Dendritic cell treated with granulocyte-macrophage colony-stimulating factor and Interleukin-4, amounts not matched to agents 40 ng/mL and 50 ng/mL, for 4 days (primary cell): ENCODE data around the gene VPS35L.
"Not testable (repeated sequence)": the region's sequence is repeated elsewhere in the genome, so short reads cannot be mapped to it uniquely, and the experiment has no call there.

Experiments used
- H3K27ac Mint-ChIP-seq: one replicate; pipeline ENCODE4 v1.8.0; 2022; ENCODE audit warnings: mild to moderate bottlenecking, mixed read lengths
- H3K27me3 Mint-ChIP-seq: one replicate; pipeline ENCODE4 v1.8.0; 2022; ENCODE audit warnings: mild to moderate bottlenecking, mixed read lengths
- H3K36me3 Mint-ChIP-seq: one replicate; pipeline ENCODE4 v1.8.0; 2022; ENCODE audit warnings: low read depth, mixed read lengths
- H3K4me1 Mint-ChIP-seq: one replicate; pipeline ENCODE4 v1.8.0; 2022; ENCODE audit warnings: low read depth, mixed read lengths
- H3K4me3 Mint-ChIP-seq: one replicate; pipeline ENCODE4 v1.8.0; 2022; ENCODE audit warnings: mild to moderate bottlenecking, moderate library complexity, mixed read lengths
- H3K9me3 Mint-ChIP-seq: one replicate; pipeline ENCODE4 v1.8.0; 2022; ENCODE audit warnings: mixed read lengths
- intact Hi-C: fragments of 100-400 bp; cut with micrococcal nuclease; formaldehyde crosslinking; loops from one replicate; pipeline ENCODE4 v1.15.0; 2022

VPS35L gene

DNA sequence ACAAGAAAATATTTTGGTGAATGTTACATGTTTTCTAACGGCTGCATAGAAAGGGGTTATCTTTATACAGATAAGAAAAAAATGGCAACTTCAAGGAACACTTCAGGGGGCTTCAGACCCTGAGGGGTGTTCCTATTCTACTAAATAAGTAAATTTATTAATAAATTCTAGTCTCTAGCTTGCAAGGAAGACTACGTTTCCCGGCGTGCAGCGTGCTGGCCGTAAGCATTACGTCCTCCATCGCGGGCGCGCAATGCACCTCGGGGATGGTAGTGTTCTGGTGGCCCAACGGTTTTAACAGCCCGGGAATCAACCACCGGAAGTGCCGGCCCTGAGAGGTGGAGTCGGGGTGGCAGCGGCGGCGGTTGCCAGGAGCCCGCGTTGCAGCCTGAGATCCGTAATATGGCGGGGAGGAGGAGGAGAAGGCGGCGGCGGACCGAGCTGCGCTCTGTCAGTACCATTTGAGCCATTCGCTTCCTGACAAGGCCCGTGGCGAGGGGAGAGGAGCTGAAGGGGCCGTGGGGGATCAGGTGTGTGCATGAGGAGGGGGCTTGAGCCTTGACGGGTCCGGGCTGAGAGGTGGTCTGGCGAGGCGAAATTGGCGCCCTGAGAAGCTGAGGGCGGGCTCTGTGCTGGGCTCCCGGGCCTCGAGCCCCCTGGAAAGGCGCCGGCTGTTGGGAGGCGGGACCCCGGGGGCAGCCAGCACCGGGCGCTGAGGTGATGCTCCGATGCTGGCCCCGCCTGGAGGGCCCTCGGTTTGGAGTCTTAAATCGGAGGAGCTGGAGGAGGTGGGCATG, 31.7 kb upstream of the VPS35L start, which contains the start of gene CCP110:
Gene CCP110 (plus strand): TSS at position 384 of the 797 bp plus-strand sequence. CDS start 3,940 bp downstream, outside the sequence.
- intact Hi-C loops, result loop anchor here (1.0 to 10.0 kb wide), 2 partner anchors 32 to 459 kb away; partner anchors contain the start of genes COQ7 and VPS35L
- Mint-ChIP-seq H3K4me3 (peak within 1 kb of the TSS; percentile 89), H3K36me3 (peaks cover 27% of the 10 kb centered on the region), H3K27ac (peak within 1 kb of the TSS; percentile 96), H3K27me3 (no peaks in the 10 kb centered on the region), H3K9me3 (no peaks in the 10 kb centered on the region), H3K4me1 (peaks cover 40% of the 10 kb centered on the region)

DNA sequence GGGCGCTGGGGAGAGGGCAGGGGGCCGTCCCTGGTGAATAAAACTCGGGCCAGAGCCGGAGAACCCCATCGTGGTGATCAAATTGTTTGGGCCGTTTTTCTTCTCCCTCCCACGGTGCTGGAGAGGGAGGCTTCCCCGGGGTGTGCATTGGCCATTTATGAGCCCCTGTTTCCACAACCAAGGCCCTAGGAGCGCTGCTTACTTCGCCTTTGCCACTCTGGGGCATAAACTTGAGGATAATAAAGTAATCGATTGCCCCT, 31.2 kb upstream of the VPS35L start:
- Mint-ChIP-seq H3K4me1 (peaks cover 36% of the 10 kb centered on the region), H3K27ac (peak overlapping the region; percentile 82), H3K4me3 (peak overlapping the region; percentile 89), H3K27me3 (no peaks in the 10 kb centered on the region), H3K9me3 (no peaks in the 10 kb centered on the region), H3K36me3 (peaks cover 28% of the 10 kb centered on the region)
- intact Hi-C loops, result loop anchor here (10.0 kb wide), 1 partner anchor 459 kb away; the partner anchor contains the start of gene COQ7

DNA sequence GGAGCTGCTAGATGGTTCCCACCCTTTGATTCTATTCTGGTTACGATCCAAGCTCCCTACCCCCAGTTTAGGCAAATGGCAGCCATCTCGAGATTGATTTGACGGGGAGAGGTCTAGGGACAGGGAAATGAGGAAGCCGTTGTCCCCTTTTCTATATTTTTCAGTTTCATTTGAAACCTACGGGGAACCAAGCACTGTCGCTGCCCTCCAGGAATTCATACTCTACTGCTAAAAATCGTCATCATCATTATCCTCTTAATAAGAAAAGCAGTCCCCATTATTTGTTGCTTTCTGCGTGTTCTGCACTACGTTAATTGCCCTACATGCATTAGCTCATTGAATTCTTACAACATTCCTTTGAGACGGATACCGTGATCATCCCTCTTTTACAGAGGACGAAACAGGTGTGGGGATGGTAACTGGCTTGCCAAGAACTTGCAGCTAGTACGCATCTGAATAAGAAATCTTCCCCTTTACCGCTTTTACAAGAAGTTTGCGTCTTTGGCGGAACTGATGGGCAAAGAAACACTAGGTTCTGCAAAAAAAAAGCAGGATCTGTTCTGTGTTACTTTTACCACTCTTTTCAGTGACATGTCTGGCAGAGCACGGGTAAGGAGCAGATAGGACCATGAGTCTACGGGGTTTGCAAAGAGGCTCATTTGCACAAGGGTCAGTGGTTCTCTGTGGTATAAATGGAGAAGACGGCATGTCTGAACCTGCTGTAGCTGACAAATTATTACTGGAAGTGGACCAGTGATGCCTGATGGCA, 30.7 kb upstream of the VPS35L start:
- peaks cover 36% of the 10 kb centered on the region for H3K4me1 Mint-ChIP-seq
- no peaks in the 10 kb centered on the region for H3K27me3 Mint-ChIP-seq
- intact Hi-C loops, result loop anchor here (10.0 kb wide), 1 partner anchor 460 kb away; the partner anchor contains the start of gene COQ7
- H3K36me3 Mint-ChIP-seq, result peaks cover 28% of the 10 kb centered on the region
- peak overlapping the region; percentile 89 for H3K4me3 Mint-ChIP-seq
- peak overlapping the region; percentile 82 for H3K27ac Mint-ChIP-seq
- H3K9me3 Mint-ChIP-seq, result no peaks in the 10 kb centered on the region

DNA sequence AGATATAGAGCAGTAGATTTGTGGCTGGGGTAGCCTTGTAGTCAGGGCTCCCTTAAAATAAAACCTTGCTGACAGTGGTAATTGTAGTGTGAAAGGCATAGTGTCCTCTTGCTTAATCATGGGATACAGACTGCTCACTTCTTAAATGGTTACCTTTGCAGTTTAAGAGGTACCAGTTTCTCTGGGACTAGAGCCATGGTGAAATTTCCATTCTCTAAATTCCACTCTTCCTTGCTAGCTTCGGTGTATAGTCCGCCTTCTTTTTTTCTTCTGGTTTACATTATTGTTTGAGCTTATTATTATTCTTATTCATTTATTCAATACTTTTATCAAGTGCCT, 30.1 kb upstream of the VPS35L start:
- intact Hi-C loops, result loop anchor here (10.0 kb wide), 1 partner anchor 461 kb away; the partner anchor contains the start of gene COQ7
- peaks cover 28% of the 10 kb centered on the region for H3K36me3 Mint-ChIP-seq
- H3K4me3 Mint-ChIP-seq, result no peak overlapping the region
- peaks cover 34% of the 10 kb centered on the region for H3K4me1 Mint-ChIP-seq
- no peaks in the 10 kb centered on the region for H3K9me3 Mint-ChIP-seq
- H3K27ac Mint-ChIP-seq, result peak overlapping the region; percentile 82
- H3K27me3 Mint-ChIP-seq, result no peaks in the 10 kb centered on the region

DNA sequence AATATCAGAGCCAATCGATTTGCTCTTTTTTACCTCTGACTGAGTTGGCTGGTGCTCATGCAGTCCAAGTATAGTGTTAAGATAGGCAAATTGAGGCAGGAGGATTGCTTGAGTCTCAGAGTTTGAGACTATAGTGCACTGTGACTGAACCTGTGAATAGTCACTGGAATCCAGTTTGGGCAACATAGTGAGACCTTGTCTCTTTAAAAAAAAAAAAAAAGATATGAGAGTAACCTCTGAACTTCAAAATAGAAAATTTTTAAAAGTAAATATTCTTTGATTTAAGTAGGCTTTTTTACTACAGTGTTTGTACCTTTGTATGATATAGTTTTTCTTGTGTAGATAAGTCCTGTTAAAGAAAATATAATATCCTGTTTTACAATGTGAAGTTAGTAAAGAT, 28.3 kb upstream of the VPS35L start:
- intact Hi-C loops, result loop anchor here (10.0 kb wide), 1 partner anchor 462 kb away; the partner anchor contains the start of gene COQ7
- Mint-ChIP-seq H3K27ac (no peak overlapping the region), H3K9me3 (no peaks in the 10 kb centered on the region), H3K4me1 (peaks cover 18% of the 10 kb centered on the region), H3K36me3 (peaks cover 26% of the 10 kb centered on the region), H3K4me3 (no peak overlapping the region), H3K27me3 (no peaks in the 10 kb centered on the region)

DNA sequence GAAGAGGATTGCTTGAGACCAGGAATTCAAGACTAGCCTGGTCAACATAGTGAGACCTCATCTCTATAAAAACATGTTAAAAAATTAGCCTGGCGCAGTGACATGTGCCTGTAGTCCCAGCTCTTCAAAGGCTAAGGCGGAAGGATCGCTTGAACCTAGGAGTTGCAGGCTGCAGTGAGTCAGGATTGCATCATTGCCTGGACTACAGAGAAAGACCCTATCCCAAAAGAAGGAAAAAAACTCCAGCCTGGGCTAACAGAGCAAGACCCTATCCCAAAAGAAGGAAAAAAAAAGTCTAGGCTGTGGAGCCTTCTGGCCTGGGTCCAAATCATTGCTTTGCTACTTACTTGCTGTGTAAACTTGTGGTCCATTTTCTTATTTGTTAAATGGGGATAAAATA, 26.8 kb upstream of the VPS35L start:
- no peak overlapping the region for H3K27ac Mint-ChIP-seq

DNA sequence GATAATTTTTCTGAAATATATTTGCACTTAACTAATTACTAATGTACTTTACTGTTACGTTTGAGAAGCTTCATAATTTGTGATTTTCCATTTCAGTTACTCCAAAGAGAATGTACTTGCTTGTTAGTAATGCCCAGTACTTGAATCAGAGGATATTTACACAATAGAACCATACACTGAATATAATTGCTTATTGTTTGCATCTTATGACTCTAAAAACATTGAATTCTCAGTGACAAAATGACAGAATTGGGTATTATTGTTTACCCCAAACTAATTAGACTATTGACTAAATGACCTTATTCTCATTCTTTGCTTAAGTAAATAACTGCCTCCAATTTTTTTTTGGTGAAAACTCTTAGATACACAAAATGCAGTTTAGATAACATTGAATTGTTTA, 22.9 kb upstream of the VPS35L start:
- H3K36me3 Mint-ChIP-seq, result peaks cover 43% of the 10 kb centered on the region
- intact Hi-C loops, result no loop called here
- no peaks in the 10 kb centered on the region for H3K27me3 Mint-ChIP-seq
- H3K27ac Mint-ChIP-seq, result no peak overlapping the region
- no peaks in the 10 kb centered on the region for H3K4me1 Mint-ChIP-seq
- no peak overlapping the region for H3K4me3 Mint-ChIP-seq
- H3K9me3 Mint-ChIP-seq, result no peaks in the 10 kb centered on the region

More for the DNA sequence above, 26.8 kb upstream of the VPS35L start:
- intact Hi-C loops, result loop anchor here (10.0 kb wide), 1 partner anchor 464 kb away; the partner anchor contains the start of gene COQ7
- Mint-ChIP-seq H3K36me3 (peaks cover 35% of the 10 kb centered on the region), H3K27me3 (no peaks in the 10 kb centered on the region), H3K4me1 (peaks cover 13% of the 10 kb centered on the region), H3K9me3 (no peaks in the 10 kb centered on the region), H3K4me3 (no peak overlapping the region)

DNA sequence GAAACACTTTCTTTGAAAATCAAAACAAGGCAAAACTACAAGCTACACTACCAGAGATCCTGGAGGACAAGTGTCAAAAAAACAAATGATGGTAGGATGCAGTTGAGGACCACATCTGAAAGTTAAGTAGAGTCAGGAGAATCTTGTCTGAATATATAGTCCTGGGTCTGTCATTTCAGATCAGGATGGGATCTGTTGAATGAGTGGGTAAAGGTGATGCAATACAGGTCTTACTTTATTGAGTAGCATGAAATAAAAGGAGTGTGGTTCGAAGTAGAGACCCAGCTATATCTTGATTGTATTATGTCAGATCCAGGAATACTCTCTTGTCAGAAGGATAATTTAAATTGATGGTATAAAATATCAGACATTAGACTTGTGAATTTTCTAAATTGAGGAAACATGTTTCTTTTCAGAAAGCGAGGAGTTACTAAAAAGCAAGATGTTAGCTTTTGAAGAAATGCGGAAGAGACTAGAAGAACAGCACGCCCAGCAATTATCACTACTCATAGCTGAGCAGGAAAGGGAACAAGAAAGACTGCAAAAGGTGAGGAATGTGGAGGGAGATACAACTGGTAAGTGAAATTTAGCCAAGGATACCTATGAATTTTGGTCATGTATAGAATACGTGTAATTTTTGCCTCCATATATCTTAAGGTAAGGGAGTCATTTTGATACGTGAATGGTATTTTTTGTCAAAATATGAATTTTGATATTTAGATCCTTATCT, 15.1 kb upstream of the VPS35L start:
- no peaks in the 10 kb centered on the region for H3K27me3 Mint-ChIP-seq
- no peak overlapping the region for H3K27ac Mint-ChIP-seq
- no peak overlapping the region for H3K4me3 Mint-ChIP-seq

DNA sequence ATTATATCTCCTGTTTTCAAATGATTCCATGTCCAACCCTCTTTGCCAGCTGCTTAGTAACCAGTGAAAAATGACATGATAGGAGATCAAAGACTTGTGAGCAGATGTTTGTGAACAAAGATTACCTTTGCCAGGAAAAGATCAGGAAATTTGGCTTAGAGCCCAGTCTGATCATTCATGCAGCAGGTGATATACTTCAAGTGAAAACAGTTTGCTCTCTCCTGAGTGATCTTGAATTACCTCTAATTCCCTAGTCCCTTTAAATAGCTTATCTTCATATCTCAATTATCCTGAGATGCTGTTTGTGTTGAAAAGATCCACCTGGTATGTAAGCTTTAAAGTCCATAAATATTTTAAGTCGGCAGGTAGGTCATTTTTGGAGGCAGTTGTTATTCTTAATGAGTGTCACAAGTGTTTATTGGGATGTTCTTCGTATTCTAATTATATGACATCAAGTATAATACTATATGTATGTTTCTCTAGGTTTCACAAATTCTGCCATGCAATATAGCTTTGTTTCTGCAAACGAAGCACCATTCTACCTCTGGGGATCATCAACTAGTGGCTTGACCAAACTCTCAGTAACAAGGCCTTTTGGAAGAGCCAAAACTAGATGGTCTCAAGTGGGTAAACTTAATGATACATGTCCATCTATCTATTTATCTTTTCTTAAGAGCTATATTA, 13.2 kb upstream of the VPS35L start:
- intact Hi-C loops, result no loop called here
- Mint-ChIP-seq H3K27me3 (no peaks in the 10 kb centered on the region), H3K9me3 (peaks cover 11% of the 10 kb centered on the region), H3K27ac (no peak overlapping the region), H3K4me3 (no peak overlapping the region), H3K36me3 (peaks cover 68% of the 10 kb centered on the region), H3K4me1 (no peaks in the 10 kb centered on the region)

More for the DNA sequence above, 15.1 kb upstream of the VPS35L start:
- Mint-ChIP-seq H3K36me3 (peaks cover 71% of the 10 kb centered on the region), H3K4me1 (no peaks in the 10 kb centered on the region), H3K9me3 (peaks cover 11% of the 10 kb centered on the region)
- intact Hi-C loops, result no loop called here

DNA sequence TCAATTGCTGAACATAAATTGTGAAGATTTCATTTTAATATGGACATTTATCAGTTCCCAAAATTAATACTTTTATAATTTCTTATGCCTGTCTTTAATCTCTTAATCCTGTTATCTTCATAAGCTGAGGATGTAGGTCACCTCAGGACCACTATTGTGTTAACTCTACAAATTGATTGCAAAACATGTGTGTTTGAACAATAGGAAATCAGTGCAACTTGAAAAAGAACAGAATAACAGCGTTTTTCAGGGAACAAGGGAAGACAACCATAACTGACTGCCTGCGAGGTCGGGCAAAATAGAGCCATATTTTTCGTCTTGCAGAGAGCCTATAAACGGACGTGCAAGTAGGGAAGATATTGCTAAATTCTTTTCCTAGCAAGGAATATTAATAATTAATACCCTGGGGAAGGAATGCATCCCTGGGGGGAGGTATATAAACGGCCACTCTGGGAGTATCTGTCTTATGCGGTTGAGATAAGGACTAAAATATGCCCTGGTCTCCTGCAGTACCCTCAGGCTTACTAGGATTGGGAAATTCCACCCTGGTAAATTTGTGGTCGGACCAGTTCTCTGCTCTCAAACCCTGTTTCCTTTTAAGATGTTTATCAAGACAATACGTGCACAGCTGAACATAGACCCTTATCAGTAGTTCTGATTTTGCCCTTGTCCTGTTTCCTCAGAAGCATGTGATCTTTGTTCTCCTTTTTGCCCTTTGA, 12.1 kb upstream of the VPS35L start:
- H3K9me3 Mint-ChIP-seq, result peaks cover 11% of the 10 kb centered on the region
- H3K4me3 Mint-ChIP-seq, intact Hi-C loops, H3K4me1 Mint-ChIP-seq, H3K27me3 Mint-ChIP-seq, H3K27ac Mint-ChIP-seq: not testable (repeated sequence)
- peaks cover 73% of the 10 kb centered on the region for H3K36me3 Mint-ChIP-seq

DNA sequence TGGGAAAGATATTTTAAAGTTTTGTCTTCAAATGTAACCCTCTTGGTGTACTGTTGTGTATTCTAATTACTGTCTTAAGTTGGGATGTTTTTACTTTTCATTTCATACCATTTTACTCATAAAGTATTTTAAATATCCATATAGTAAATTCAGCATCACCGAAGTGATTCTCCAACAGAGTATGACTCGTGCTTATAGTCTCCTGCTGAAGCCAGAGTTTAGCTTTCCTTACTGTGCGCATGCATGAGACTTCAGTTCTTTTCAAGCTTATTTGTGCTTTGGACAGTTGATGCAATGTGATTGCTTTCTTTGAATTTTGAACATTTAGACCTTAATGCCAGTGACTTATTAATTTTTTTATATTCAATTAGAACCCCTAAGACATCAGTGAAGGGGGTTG, 7.4 kb upstream of the VPS35L start:
- Mint-ChIP-seq H3K36me3 (peaks cover 39% of the 10 kb centered on the region), H3K9me3 (peaks cover 11% of the 10 kb centered on the region), H3K27me3 (no peaks in the 10 kb centered on the region), H3K4me1 (no peaks in the 10 kb centered on the region), H3K27ac (no peak overlapping the region), H3K4me3 (no peak overlapping the region)
- intact Hi-C loops, result no loop called here

DNA sequence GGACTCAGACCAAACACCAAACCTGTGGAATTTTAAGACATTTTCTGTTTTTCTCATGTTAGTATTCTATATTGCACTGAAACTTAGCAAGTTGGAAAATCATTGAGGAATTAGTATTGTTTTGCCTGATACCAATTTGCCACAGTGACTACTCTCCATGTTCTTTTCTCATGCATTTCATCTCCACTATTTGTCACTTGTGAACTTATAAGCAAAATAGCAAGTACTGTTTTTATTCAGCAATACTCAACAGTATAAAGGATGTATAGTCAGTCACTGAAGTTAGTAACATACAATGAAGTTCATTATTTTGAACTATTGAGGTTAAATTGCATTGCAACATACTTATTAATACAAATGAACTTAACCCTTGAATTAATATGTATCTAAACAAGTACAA, 5.8 kb upstream of the VPS35L start:
- Mint-ChIP-seq H3K36me3 (peaks cover 24% of the 10 kb centered on the region), H3K27ac (no peak overlapping the region), H3K4me3 (no peak overlapping the region), H3K9me3 (no peaks in the 10 kb centered on the region), H3K4me1 (no peaks in the 10 kb centered on the region), H3K27me3 (no peaks in the 10 kb centered on the region)
- intact Hi-C loops, result no loop called here
